Activated CD4-positive, alpha-beta T cell treated with anti-CD3 and anti-CD28 coated beads, Interleukin-2, amount 10 ng/mL, durations not matched to agents 7 days and 5 days (primary cell): ENCODE data around the gene SLC16A14. TPM values are rescaled to one million over a fixed set of nuclear protein-coding genes. Genes with fewer than 3 reads are reported as not detected.
"Not testable (repeated sequence)": the region's sequence is repeated elsewhere in the genome, so short reads cannot be mapped to it uniquely, and the experiment has no call there.

Experiments used
- CTCF ChIA-PET: fragments of 350-600 bp; sonication (Branson Sonifier 250); formaldehyde crosslinking; loops from one replicate; lab custom pipeline; 2021; ENCODE audit warnings: antibody characterized with exemption; lab: Charles Lee
- POLR2A ChIA-PET: fragments of 350-600 bp; sonication (Branson Sonifier 250); formaldehyde crosslinking; loops from one replicate; lab custom pipeline; 2021; ENCODE audit warnings: antibody characterized with exemption; lab: Charles Lee
- DNase-seq: peaks from one replicate; pipeline ENCODE4 v3.0.0-alpha.2; 2020
- H3K27ac Mint-ChIP-seq: one replicate; pipeline ENCODE4 v1.8.0; 2021; ENCODE audit warnings: mild to moderate bottlenecking, moderate library complexity, mixed read lengths
- H3K27me3 Mint-ChIP-seq: one replicate; pipeline ENCODE4 v1.8.0; 2021; ENCODE audit warnings: mixed read lengths
- H3K36me3 Mint-ChIP-seq: one replicate; pipeline ENCODE4 v1.8.0; 2021; ENCODE audit warnings: low read depth, mixed read lengths
- H3K4me1 Mint-ChIP-seq: one replicate; pipeline ENCODE4 v1.8.0; 2021; ENCODE audit warnings: mixed read lengths
- H3K4me3 Mint-ChIP-seq: one replicate; pipeline ENCODE4 v1.8.0; 2021; ENCODE audit warnings: mild to moderate bottlenecking, moderate library complexity, mixed read lengths
- H3K9me3 Mint-ChIP-seq: one replicate; pipeline ENCODE4 v1.8.0; 2021; ENCODE audit warnings: mixed read lengths
- total RNA-seq, 2 experiments: library from RNA; stranded (reverse); gene quantifications; one replicate each; pipeline ENCODE4 v1.2.3, GENCODE V29; 2021

Gene SLC16A14
- under 1 TPM; 0.08 to 0.27 TPM for total RNA-seq

- Mint-ChIP-seq H3K27ac (peak within 1 kb of the TSS; percentile 20), H3K9me3 (no peaks in the 10 kb centered on the region), H3K4me3 (peak within 1 kb of the TSS; percentile 72), H3K27me3 (peaks cover 25% of the 10 kb centered on the region), H3K36me3 (no peaks in the 10 kb centered on the region), H3K4me1 (peaks cover 16% of the 10 kb centered on the region)
- DNase-seq = peak; percentile 42
- ChIA-PET CTCF (interaction anchor here (0.8 to 2.6 kb wide), 6 partner anchors 15 to 253 kb away, joined by 3 to 9 read pairs (median 4); no protein-coding TSS in a partner anchor), POLR2A (interaction anchor here (0.6 kb wide), 1 partner anchor 137 kb away, joined by 3 read pairs; no protein-coding TSS in a partner anchor)
Observed at GRCh38 chr2:230068651-230069055, at the start of gene SLC16A14. TSS of gene SLC16A14 (minus strand) at chr2:230068924. CDS start at chr2:230059352, 9,572 bp downstream.

GRCh38 chr2:230106771-230107170, 38.0 kb upstream of the SLC16A14 start:
- no peak for DNase-seq

GRCh38 chr2:230101967-230102366, 33.2 kb upstream of the SLC16A14 start:
- POLR2A ChIA-PET = not testable (repeated sequence)

More at GRCh38 chr2:230106771-230107170, 38.0 kb upstream of the SLC16A14 start:
- H3K27me3 Mint-ChIP-seq = peaks cover 20% of the 10 kb centered on the region
- ChIA-PET CTCF (no interaction called here), POLR2A (no interaction called here)
- no peak overlapping the region for H3K4me3 Mint-ChIP-seq
- peaks cover 14% of the 10 kb centered on the region for H3K9me3 Mint-ChIP-seq
- H3K27ac Mint-ChIP-seq = no peak overlapping the region
- no peaks in the 10 kb centered on the region for H3K36me3 Mint-ChIP-seq
- no peaks in the 10 kb centered on the region for H3K4me1 Mint-ChIP-seq

GRCh38 chr2:230097841-230098240, 29.1 kb upstream of the SLC16A14 start:
- H3K36me3 Mint-ChIP-seq = no peaks in the 10 kb centered on the region

More at GRCh38 chr2:230101967-230102366, 33.2 kb upstream of the SLC16A14 start:
- H3K27me3 Mint-ChIP-seq = peaks cover 20% of the 10 kb centered on the region
- DNase-seq, H3K27ac Mint-ChIP-seq, H3K36me3 Mint-ChIP-seq, H3K4me1 Mint-ChIP-seq, H3K4me3 Mint-ChIP-seq, H3K9me3 Mint-ChIP-seq, CTCF ChIA-PET: not testable (repeated sequence)

GRCh38 chr2:230097424-230097823, 28.7 kb upstream of the SLC16A14 start:
- POLR2A ChIA-PET = no interaction called here
- Mint-ChIP-seq H3K4me1 (no peaks in the 10 kb centered on the region), H3K9me3 (peaks cover 11% of the 10 kb centered on the region), H3K36me3 (no peaks in the 10 kb centered on the region), H3K27me3 (peaks cover 18% of the 10 kb centered on the region), H3K4me3 (no peak overlapping the region), H3K27ac (no peak overlapping the region)
- no peak for DNase-seq
- CTCF ChIA-PET = no interaction called here

More at GRCh38 chr2:230097841-230098240, 29.1 kb upstream of the SLC16A14 start:
- H3K4me3 Mint-ChIP-seq = no peak overlapping the region
- no peak for DNase-seq
- no peak overlapping the region for H3K27ac Mint-ChIP-seq
- peaks cover 14% of the 10 kb centered on the region for H3K9me3 Mint-ChIP-seq
- H3K4me1 Mint-ChIP-seq = no peaks in the 10 kb centered on the region
- ChIA-PET POLR2A (no interaction called here), CTCF (no interaction called here)
- peaks cover 16% of the 10 kb centered on the region for H3K27me3 Mint-ChIP-seq

GRCh38 chr2:230090967-230091366, 22.2 kb upstream of the SLC16A14 start:
- ChIA-PET CTCF (interaction anchor here (0.6 kb wide), 1 partner anchor 26 kb away, joined by 3 read pairs; no protein-coding TSS in a partner anchor), POLR2A (no interaction called here)
- no peak overlapping the region for H3K27ac Mint-ChIP-seq

GRCh38 chr2:230085201-230085600, 16.5 kb upstream of the SLC16A14 start:
- Mint-ChIP-seq H3K27me3 (no peaks in the 10 kb centered on the region), H3K36me3 (no peaks in the 10 kb centered on the region), H3K4me1 (no peaks in the 10 kb centered on the region), H3K27ac (no peak overlapping the region), H3K4me3 (no peak overlapping the region), H3K9me3 (no peaks in the 10 kb centered on the region)
- CTCF ChIA-PET = no interaction called here
- DNase-seq = no peak
- POLR2A ChIA-PET = no interaction called here

More at GRCh38 chr2:230090967-230091366, 22.2 kb upstream of the SLC16A14 start:
- H3K27me3 Mint-ChIP-seq = peaks cover 20% of the 10 kb centered on the region
- no peaks in the 10 kb centered on the region for H3K4me1 Mint-ChIP-seq
- no peaks in the 10 kb centered on the region for H3K36me3 Mint-ChIP-seq
- H3K9me3 Mint-ChIP-seq = peaks cover 9% of the 10 kb centered on the region
- H3K4me3 Mint-ChIP-seq = no peak overlapping the region
- DNase-seq = no peak

GRCh38 chr2:230077851-230078547, 9.3 kb upstream of the SLC16A14 start:
- Mint-ChIP-seq H3K36me3 (no peaks in the 10 kb centered on the region), H3K4me1 (no peaks in the 10 kb centered on the region), H3K9me3 (no peaks in the 10 kb centered on the region), H3K4me3 (no peak overlapping the region), H3K27me3 (no peaks in the 10 kb centered on the region), H3K27ac (no peak overlapping the region)
- ChIA-PET POLR2A (interaction anchor here (0.6 kb wide), 1 partner anchor 84 kb away, joined by 3 read pairs; no protein-coding TSS in a partner anchor), CTCF (interaction anchor here (0.7 to 1.4 kb wide), 2 partner anchors 11 to 230 kb away, joined by 4 to 7 read pairs; no protein-coding TSS in a partner anchor)
- DNase-seq = no peak

GRCh38 chr2:230076819-230077218, 8.1 kb upstream of the SLC16A14 start:
- Mint-ChIP-seq H3K27ac (no peak overlapping the region), H3K4me1 (no peaks in the 10 kb centered on the region), H3K36me3 (no peaks in the 10 kb centered on the region), H3K4me3 (no peak overlapping the region), H3K27me3 (no peaks in the 10 kb centered on the region), H3K9me3 (no peaks in the 10 kb centered on the region)
- POLR2A ChIA-PET = no interaction called here
- CTCF ChIA-PET = no interaction called here
- no peak for DNase-seq

- H3K9me3 Mint-ChIP-seq = no peaks in the 10 kb centered on the region
- H3K4me1 Mint-ChIP-seq = no peaks in the 10 kb centered on the region
- ChIA-PET POLR2A (no interaction called here), CTCF (interaction anchor here (0.6 to 1.2 kb wide), 3 partner anchors 9 to 84 kb away, joined by 3 to 5 read pairs (median 3); no protein-coding TSS in a partner anchor)
- DNase-seq = no peak
- H3K27me3 Mint-ChIP-seq = peaks cover 3% of the 10 kb centered on the region
- H3K36me3 Mint-ChIP-seq = no peaks in the 10 kb centered on the region
- H3K4me3 Mint-ChIP-seq = no peak overlapping the region
- H3K27ac Mint-ChIP-seq = no peak overlapping the region
Observed at GRCh38 chr2:230075988-230076631, 7.4 kb upstream of the SLC16A14 start.

GRCh38 chr2:230071421-230071820, 2.7 kb upstream of the SLC16A14 start:
- Mint-ChIP-seq H3K36me3 (no peaks in the 10 kb centered on the region), H3K27me3 (peaks cover 25% of the 10 kb centered on the region), H3K4me1 (peaks cover 16% of the 10 kb centered on the region), H3K4me3 (no peak overlapping the region), H3K9me3 (no peaks in the 10 kb centered on the region), H3K27ac (no peak overlapping the region)
- DNase-seq = no peak
- ChIA-PET POLR2A (no interaction called here), CTCF (no interaction called here)

- Mint-ChIP-seq H3K27ac (no peak overlapping the region), H3K4me1 (peaks cover 16% of the 10 kb centered on the region), H3K4me3 (no peak overlapping the region), H3K36me3 (no peaks in the 10 kb centered on the region), H3K9me3 (no peaks in the 10 kb centered on the region), H3K27me3 (peaks cover 25% of the 10 kb centered on the region)
- CTCF ChIA-PET = interaction anchor here (0.7 to 2.6 kb wide), 3 partner anchors 15 to 553 kb away, joined by 3 to 9 read pairs (median 3); no protein-coding TSS in a partner anchor
- POLR2A ChIA-PET = no interaction called here
- no peak for DNase-seq
Observed at GRCh38 chr2:230069402-230069801, 678 bp upstream of the SLC16A14 start.
